ENCODE measurements around the gene CDY1B. TPM values are rescaled to one million over a fixed set of nuclear protein-coding genes. Genes with fewer than 3 reads are reported as not detected.
"Not testable (repeated sequence)": the region's sequence is repeated elsewhere in the genome, so short reads cannot be mapped to it uniquely, and the experiment has no call there.

The CDY1B gene
- not detected in 2 replicates for total RNA-seq
- long read RNA-seq, result 0 reads

GRCh38 chrY:24047919-24048318 is at the start of gene CDY1B:
CDY1B (minus strand) TSS chrY:24048019; CDS start chrY:24047688, 331 bp downstream.
- not testable (repeated sequence) for H3K27ac Mint-ChIP-seq (ENCODE audit: unreplicated experiment); H3K4me1 Mint-ChIP-seq (ENCODE audit: unreplicated experiment); DNase-seq (ENCODE audit: extremely low spot score, unreplicated experiment); H3K4me3 Mint-ChIP-seq (ENCODE audit: unreplicated experiment); H3K27me3 Mint-ChIP-seq (ENCODE audit: unreplicated experiment); H3K9me3 Mint-ChIP-seq (ENCODE audit: unreplicated experiment); H3K36me3 Mint-ChIP-seq (ENCODE audit: unreplicated experiment)

GRCh38 chrY:24049525-24049924 is 1.7 kb upstream of the CDY1B start:
- H3K36me3 Mint-ChIP-seq (ENCODE audit: unreplicated experiment); H3K9me3 Mint-ChIP-seq (ENCODE audit: unreplicated experiment); H3K4me1 Mint-ChIP-seq (ENCODE audit: unreplicated experiment); H3K27me3 Mint-ChIP-seq (ENCODE audit: unreplicated experiment); H3K4me3 Mint-ChIP-seq (ENCODE audit: unreplicated experiment); H3K27ac Mint-ChIP-seq (ENCODE audit: unreplicated experiment); DNase-seq (ENCODE audit: extremely low spot score, unreplicated experiment): not testable (repeated sequence)

- H3K36me3 Mint-ChIP-seq (ENCODE audit: unreplicated experiment); H3K27me3 Mint-ChIP-seq (ENCODE audit: unreplicated experiment); H3K4me3 Mint-ChIP-seq (ENCODE audit: unreplicated experiment); H3K27ac Mint-ChIP-seq (ENCODE audit: unreplicated experiment); H3K9me3 Mint-ChIP-seq (ENCODE audit: unreplicated experiment); H3K4me1 Mint-ChIP-seq (ENCODE audit: unreplicated experiment); DNase-seq (ENCODE audit: extremely low spot score, unreplicated experiment): not testable (repeated sequence)
These were observed 4.6 kb downstream of the CDY1B start for GRCh38 chrY:24043209-24043608.

- not testable (repeated sequence) for H3K9me3 Mint-ChIP-seq (ENCODE audit: unreplicated experiment)
These were observed 8.7 kb downstream of the CDY1B start for GRCh38 chrY:24039008-24039718.

GRCh38 chrY:24026212-24027103 is 21.4 kb downstream of the CDY1B start:
- not testable (repeated sequence) for DNase-seq (ENCODE audit: extremely low spot score, unreplicated experiment); H3K27me3 Mint-ChIP-seq (ENCODE audit: unreplicated experiment); H3K36me3 Mint-ChIP-seq (ENCODE audit: unreplicated experiment); H3K9me3 Mint-ChIP-seq (ENCODE audit: unreplicated experiment); H3K4me3 Mint-ChIP-seq (ENCODE audit: unreplicated experiment); H3K27ac Mint-ChIP-seq (ENCODE audit: unreplicated experiment); H3K4me1 Mint-ChIP-seq (ENCODE audit: unreplicated experiment)

More at GRCh38 chrY:24039008-24039718, 8.7 kb downstream of the CDY1B start:
- not testable (repeated sequence) for DNase-seq (ENCODE audit: extremely low spot score, unreplicated experiment); H3K27me3 Mint-ChIP-seq (ENCODE audit: unreplicated experiment); H3K4me3 Mint-ChIP-seq (ENCODE audit: unreplicated experiment); H3K36me3 Mint-ChIP-seq (ENCODE audit: unreplicated experiment); H3K4me1 Mint-ChIP-seq (ENCODE audit: unreplicated experiment); H3K27ac Mint-ChIP-seq (ENCODE audit: unreplicated experiment)

Data from osteocyte (in vitro differentiated cells).